LNCaP clone FGC (cell line): Measurements from ENCODE around the gene TTC7B.

Experiments used
- DNase-seq: peaks from one replicate; pipeline ENCODE4 v3.0.0-alpha.2; 2011; ENCODE audit warnings: low read depth
- H3K4me3 ChIP-seq: 2 replicates; pipeline ENCODE4 v1.5.1; 2011; ENCODE audit warnings: mild to moderate bottlenecking, low read depth, low read length, control low read depth
- TF ChIP-seq, protein P1 (sequence below): IDR thresholded peaks from 2 replicates; pipeline ENCODE4 v1.5.1; 2012; ENCODE audit warnings: mild to moderate bottlenecking; ENCODE audit not compliant: control insufficient read depth, insufficient read depth; ENCODE audit errors: extremely low read depth

The TTC7B gene

DNA sequence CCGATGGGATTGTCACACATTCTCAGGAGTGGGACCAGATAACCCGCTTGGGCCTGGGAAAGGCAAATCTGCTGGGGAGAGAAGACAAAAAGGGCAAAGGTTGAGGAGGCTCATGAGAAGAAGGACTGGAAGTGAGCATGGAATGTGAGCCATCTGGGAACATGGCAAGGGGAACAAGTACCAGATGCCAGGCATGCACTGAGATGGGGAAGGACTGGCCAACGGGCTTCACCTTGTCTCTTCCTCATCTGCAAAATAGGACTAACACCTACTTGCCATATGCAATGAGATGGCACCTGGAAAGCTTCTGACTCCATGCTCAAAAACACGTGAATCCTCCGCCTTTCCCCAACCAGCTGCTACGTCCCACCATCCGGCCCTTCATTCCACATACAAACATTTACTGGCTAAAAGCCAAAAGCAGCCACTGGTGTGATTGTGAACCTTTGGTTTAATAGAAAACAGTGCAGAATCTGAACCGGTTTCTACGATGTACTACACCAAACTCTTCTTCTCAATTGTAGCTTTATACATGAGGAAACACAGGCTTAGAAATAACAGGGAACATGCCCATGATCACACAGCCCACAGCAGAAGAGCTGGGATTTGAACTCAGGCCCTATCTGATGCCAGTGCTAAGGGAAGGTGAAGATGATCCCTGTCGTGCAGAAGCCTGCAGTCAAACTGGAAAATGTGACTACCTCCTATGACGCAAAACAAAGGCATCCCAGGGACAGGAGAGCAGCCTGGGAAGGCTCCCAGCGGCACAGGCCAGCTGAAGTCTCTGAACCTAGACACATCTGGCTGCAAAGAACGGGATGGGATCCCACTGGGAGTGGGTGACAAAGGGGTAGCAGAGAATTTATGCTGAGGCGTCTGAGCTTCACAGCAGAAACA, 112.1 kb downstream of the TTC7B start:
- DNase-seq, result no peak
- TF ChIP-seq, protein P1, sequence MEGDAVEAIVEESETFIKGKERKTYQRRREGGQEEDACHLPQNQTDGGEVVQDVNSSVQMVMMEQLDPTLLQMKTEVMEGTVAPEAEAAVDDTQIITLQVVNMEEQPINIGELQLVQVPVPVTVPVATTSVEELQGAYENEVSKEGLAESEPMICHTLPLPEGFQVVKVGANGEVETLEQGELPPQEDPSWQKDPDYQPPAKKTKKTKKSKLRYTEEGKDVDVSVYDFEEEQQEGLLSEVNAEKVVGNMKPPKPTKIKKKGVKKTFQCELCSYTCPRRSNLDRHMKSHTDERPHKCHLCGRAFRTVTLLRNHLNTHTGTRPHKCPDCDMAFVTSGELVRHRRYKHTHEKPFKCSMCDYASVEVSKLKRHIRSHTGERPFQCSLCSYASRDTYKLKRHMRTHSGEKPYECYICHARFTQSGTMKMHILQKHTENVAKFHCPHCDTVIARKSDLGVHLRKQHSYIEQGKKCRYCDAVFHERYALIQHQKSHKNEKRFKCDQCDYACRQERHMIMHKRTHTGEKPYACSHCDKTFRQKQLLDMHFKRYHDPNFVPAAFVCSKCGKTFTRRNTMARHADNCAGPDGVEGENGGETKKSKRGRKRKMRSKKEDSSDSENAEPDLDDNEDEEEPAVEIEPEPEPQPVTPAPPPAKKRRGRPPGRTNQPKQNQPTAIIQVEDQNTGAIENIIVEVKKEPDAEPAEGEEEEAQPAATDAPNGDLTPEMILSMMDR, result no peak
- no peak overlapping the region for H3K4me3 ChIP-seq

DNA sequence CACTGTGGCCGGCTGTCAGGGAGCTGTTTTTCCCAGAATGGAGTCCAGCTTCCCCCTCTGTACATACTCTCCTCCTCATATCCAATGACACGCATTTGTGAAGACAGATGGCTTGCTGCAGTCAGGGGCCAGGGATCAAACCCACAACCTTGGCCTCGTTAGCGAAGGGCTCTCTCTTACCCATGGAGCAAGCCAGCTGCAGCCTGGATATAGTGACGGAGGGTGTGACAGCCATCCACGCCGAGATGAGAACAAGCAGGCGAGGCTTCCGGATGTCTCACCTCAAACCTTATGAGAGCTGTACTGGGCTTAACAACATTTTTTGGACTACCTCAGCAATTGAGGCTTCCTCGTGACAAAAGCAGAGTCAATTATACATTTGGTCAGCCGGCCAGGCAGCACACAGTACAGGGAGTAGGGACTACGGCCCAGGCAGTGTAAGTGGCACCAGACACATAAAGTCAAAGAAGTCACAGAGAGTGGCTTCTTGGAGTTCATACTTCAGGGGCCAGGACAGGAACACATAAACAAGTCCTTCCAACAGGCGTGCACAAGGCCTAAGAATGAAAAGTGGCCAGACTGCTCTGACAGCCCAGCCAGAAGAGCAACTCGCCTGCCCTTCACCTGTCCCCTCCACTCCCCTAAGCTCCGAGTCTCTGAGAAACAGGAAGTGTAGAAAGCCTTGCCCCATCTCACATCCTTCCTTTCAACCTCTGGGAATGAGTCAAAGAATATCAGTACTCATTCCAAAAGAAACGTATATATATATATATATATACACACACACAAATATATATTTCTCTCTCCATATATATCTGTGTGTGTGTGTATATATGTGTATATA, 115.1 kb downstream of the TTC7B start:
- no peak overlapping the region for H3K4me3 ChIP-seq
- no peak for DNase-seq
- TF ChIP-seq, protein P1, result no peak

DNA sequence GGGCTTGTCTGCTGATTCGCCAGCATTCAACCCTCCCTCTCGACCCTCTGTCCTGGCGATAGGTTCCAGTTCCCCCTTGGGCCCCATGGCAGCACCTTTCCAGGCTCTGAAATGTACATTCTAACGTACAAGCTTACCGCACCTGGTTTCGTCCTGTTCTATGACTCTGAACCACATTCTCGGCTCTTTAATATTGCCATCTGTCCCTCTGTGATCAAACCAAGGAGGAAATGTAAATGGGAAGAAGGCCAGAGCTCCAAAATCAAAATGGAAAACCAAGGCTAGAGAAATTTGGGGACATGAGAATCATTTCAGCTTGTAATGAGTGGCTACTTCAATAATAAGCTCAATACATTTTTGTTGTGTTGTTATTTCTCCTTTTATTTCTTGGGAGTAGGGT, 117.2 kb downstream of the TTC7B start:
- no peak overlapping the region for H3K4me3 ChIP-seq
- TF ChIP-seq, protein P1, result no peak
- no peak for DNase-seq

DNA sequence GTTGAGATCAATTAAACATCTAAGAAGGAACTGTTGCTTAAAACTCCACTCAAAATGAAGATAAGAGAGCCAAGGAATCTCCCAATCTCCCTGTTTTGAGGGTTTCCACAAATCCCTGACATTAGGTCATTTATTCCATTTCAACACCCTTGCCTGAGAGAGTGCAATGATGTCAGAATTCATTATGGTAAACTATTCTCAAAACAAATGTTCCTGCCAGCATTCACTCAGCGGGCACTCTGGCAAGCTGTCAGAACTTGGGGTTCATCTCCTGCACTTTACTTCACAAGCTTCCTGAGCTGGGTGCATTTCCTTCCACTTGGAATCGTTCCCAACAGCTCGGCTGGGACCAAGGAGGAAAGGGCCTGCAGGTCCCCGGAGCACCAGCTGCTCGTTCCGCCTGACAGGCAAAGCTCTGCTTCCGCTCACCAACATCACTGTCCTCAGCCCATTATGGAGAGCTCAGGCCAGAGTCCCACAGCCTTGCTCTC, 117.8 kb downstream of the TTC7B start:
- no peak overlapping the region for H3K4me3 ChIP-seq
- no peak for DNase-seq

DNA sequence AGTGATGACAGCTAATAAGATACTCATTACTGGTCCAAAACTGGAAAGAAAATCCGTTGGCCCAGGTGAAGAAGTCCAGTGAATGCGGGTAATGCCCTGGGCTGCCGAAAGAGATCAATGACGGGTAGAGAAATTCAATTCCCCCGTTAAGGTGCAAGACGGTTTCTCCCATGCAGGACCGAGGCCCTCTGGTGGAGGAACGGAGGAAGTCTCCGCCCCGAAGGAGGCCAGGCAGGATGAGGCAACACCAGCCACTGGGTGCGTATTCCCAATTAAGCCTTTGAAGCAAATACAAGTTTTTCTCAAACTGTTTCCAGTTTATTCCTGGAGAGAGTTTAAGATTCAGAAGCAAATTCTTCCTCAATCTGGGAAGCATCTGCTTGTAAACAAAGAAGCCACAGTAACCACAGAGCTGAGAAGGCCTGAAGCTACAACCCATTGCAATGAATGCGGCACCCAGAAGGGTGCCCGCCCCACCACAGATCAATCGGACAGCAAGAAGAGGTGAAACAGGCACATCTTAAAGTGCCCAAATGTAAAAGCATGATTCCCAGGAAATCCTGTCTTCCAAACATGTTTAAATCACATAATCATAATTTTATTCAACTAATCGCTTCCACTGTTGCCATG, 118.5 kb downstream of the TTC7B start:
- DNase-seq, result peak; percentile 42
- no peak overlapping the region for H3K4me3 ChIP-seq
- TF ChIP-seq, protein P1, result peak; percentile 95

More for the DNA sequence above, 117.8 kb downstream of the TTC7B start:
- TF ChIP-seq, protein P1, result no peak

DNA sequence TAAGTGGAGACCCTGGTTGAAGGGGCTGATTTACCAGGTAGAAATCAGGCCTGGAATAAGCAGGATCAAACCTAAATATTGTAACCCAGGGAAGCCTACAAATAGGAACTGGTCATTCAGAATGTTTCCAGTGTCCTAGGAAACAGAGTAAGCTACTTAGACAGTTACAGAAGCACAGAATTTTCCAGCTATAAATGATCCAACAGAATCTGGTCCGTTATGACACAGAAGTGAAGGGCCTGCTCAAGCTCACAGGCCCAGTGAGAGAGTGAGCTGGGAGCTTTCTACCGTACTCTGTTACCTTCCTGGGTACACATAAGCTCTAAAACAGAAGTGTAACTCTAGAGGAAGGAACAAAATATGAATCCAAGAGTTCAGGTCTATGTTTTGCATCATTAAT, 119.1 kb downstream of the TTC7B start:
- no peak overlapping the region for H3K4me3 ChIP-seq
- TF ChIP-seq, protein P1, result no peak
- DNase-seq, result no peak
